Motor neuron (in vitro differentiated cells): ENCODE data around the gene ADAMTS8. TPM values are rescaled to one million over a fixed set of nuclear protein-coding genes. Genes with fewer than 3 reads are reported as not detected.
A peak's percentile ranks its signal among the peaks of the same experiment; 100 is the strongest.

Source experiments
- ATAC-seq, 8 experiments: fragments of 200-7000 bp; cut with Tn5 transposase; replicated peaks in 6 of 8; 2 replicates each; pipeline ENCODE4 v1.8.0; 2021; ENCODE audit warnings: mild to moderate bottlenecking in 8 of 8, moderate library complexity in 8 of 8
- H3K27ac ChIP-seq, 2 donors: fragments of 250-450 bp; sonication (Bioruptor Pico); 2 replicates each; pipeline ENCODE4 v1.9.0; 2021; ENCODE audit warnings: antibody characterized with exemption in 2 of 2, mild to moderate bottlenecking in 2 of 2, moderate library complexity in 1 of 2
- H3K4me1 ChIP-seq, 2 donors: fragments of 250-450 bp; sonication (Bioruptor Pico); replicated peaks in 1 of 2; 2 replicates each; pipeline ENCODE4 v1.6.1; 2021; ENCODE audit warnings: antibody characterized with exemption in 2 of 2, mild to moderate bottlenecking in 2 of 2, moderate library complexity in 1 of 2
- H3K4me3 ChIP-seq, 5 donors: fragments of 250-450 bp; sonication (Bioruptor Pico); 2 replicates each; pipeline ENCODE4 v1.9.0; 2021; ENCODE audit warnings: antibody characterized with exemption in 5 of 5, mild to moderate bottlenecking in 5 of 5, moderate library complexity in 4 of 5
- WGBS, 10 experiments: fragments of 450-650 bp; shearing (Covaris generic); methylation state at CpG; one replicate each; pipeline ENCODE4 v1.0.0; 2022; 5-methylcytosine and 5-hydroxymethylcytosine counted together
- in situ Hi-C, 9 experiments: fragments of 400-800 bp; cut with MboI; loops; one replicate each; pipeline ENCODE4 v1.15.0; 2021; ENCODE audit warnings: low sequenced_read_pairs in 9 of 9, low pct_unique_long_range_greater_than_20kb in 2 of 9; ENCODE audit not compliant: unreplicated experiment in 9 of 9
- total RNA-seq, 8 experiments: library from RNA; unstranded; fragments of 300-600 nt; gene quantifications; 2 replicates each; pipeline versions ENCODE4 v1.2.3 to v1.2.4, GENCODE V29; 2022

ADAMTS8 gene
- total RNA-seq, 8 experiments from 2014 or later = 0.05 to 2.1 (median 0.22) TPM

- no peak overlapping the region for H3K27ac ChIP-seq
- in situ Hi-C loops = no loop called here
- H3K4me3 ChIP-seq = no peak overlapping the region
- no peak for ATAC-seq
- 33 to 88% (median 77%) methylated on average over 1 to 7 of the region's 11 CpGs; no CpG with 5 or more reads in 4 of the 10 experiments for WGBS, 10 experiments
- H3K4me1 ChIP-seq = no peaks in the 10 kb centered on the region
These were observed 43.5 kb upstream of the ADAMTS8 start for GRCh38 chr11:130471731-130472433.

DNA sequence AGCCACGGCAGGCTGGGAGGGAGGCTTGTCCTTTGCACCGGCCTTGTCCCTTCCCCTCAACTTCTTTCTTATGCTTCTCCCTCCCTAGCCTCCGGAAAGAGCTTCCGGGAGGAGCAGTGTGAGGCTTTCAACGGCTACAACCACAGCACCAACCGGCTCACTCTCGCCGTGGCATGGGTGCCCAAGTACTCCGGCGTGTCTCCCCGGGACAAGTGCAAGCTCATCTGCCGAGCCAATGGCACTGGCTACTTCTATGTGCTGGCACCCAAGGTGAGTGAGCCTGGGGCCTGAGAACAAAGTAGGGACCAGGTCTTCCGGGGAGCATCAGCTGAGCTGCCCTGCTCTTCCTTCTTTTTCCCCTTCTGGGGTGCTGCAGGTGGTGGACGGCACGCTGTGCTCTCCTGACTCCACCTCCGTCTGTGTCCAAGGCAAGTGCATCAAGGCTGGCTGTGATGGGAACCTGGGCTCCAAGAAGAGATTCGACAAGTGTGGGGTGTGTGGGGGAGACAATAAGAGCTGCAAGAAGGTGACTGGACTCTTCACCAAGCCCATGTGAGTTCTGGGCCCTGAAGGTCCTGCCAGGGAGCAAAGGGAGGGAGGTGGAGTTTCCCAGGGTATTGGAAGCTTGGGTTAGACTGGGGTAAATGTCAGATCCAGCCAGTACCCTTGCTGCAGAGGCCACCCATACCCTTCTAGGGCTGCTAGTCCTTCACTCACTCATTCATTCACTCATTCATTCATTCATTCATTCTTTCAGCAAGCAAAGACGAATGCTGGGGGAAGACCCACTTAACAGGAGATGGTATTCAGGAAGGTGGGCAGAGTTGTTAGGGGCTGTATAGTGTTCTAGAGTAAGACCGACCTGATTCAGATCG is 42.7 kb upstream of the ADAMTS8 start:
- no peak for ATAC-seq
- H3K4me1 ChIP-seq = no peaks in the 10 kb centered on the region
- H3K4me3 ChIP-seq = no peak overlapping the region
- in situ Hi-C loops = no loop called here
- no peak overlapping the region for H3K27ac ChIP-seq
- WGBS, 10 experiments = 79 to 100% (median 84%) methylated on average over 1 to 9 of the region's 20 CpGs; no CpG with 5 or more reads in 3 of the 10 experiments

DNA sequence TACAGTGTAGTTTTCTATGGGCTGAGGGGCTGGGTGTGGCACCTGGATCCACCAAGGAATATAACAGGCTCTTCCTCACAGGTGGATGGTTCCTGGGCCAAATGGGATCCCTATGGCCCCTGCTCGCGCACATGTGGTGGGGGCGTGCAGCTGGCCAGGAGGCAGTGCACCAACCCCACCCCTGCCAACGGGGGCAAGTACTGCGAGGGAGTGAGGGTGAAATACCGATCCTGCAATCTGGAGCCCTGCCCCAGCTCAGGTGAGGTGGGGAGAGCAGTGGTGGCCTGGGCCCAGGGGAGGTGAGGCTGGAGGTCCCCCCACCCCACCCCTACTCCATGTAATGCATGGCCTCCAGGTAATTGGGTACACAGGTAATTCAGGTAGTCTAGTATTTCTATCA is 40.8 kb upstream of the ADAMTS8 start:
- ATAC-seq = no peak
- Histone ChIP-seq H3K4me3 (no peak overlapping the region), H3K27ac (no peak overlapping the region), H3K4me1 (no peaks in the 10 kb centered on the region)
- WGBS, 10 experiments = 60 to 89% (median 83%) methylated on average over 1 to 3 of the region's 6 CpGs; no CpG with 5 or more reads in 7 of the 10 experiments
- in situ Hi-C loops = no loop called here

- Histone ChIP-seq H3K4me3 (no peak overlapping the region), H3K4me1 (no peaks in the 10 kb centered on the region), H3K27ac (no peak overlapping the region)
- in situ Hi-C loops = no loop called here
- no peak for ATAC-seq
- WGBS, 10 experiments = 79 to 100% (median 88%) methylated on average over 2 to 9 of the region's 10 CpGs
These were observed 38.9 kb upstream of the ADAMTS8 start for GRCh38 chr11:130467116-130467900.

GRCh38 chr11:130465263-130465662 is 36.9 kb upstream of the ADAMTS8 start:
- Histone ChIP-seq H3K4me1 (no peaks in the 10 kb centered on the region), H3K4me3 (no peak overlapping the region), H3K27ac (no peak overlapping the region)
- in situ Hi-C loops = no loop called here
- no peak for ATAC-seq
- 40 to 100% (median 92%) methylated on average over 1 to 5 of the region's 5 CpGs; no CpG with 5 or more reads in 3 of the 10 experiments for WGBS, 10 experiments

- in situ Hi-C loops = no loop called here
- no peak for ATAC-seq
These were observed 35.9 kb upstream of the ADAMTS8 start for GRCh38 chr11:130464291-130464812.

GRCh38 chr11:130462931-130463330 is 34.5 kb upstream of the ADAMTS8 start:
- Histone ChIP-seq H3K4me1 (no peaks in the 10 kb centered on the region), H3K4me3 (no peak overlapping the region), H3K27ac (no peak overlapping the region)
- ATAC-seq = no peak
- in situ Hi-C loops = no loop called here
- WGBS, 10 experiments = 79 to 100% (median 90%) methylated on average over 1 to 7 of the region's 8 CpGs; no CpG with 5 or more reads in 4 of the 10 experiments

More at GRCh38 chr11:130464291-130464812, 35.9 kb upstream of the ADAMTS8 start:
- Histone ChIP-seq H3K27ac (no peak overlapping the region), H3K4me3 (no peak overlapping the region), H3K4me1 (no peaks in the 10 kb centered on the region)

- in situ Hi-C loops = no loop called here
- H3K4me1 ChIP-seq = no peaks in the 10 kb centered on the region
- H3K27ac ChIP-seq = no peak overlapping the region
- WGBS, 10 experiments = 81 to 100% (median 89%) methylated on average over 1 to 10 of the region's 31 CpGs; no CpG with 5 or more reads in 3 of the 10 experiments
- H3K4me3 ChIP-seq = no peak overlapping the region
- ATAC-seq = no peak
These were observed 33.9 kb upstream of the ADAMTS8 start for GRCh38 chr11:130462101-130462885.

DNA sequence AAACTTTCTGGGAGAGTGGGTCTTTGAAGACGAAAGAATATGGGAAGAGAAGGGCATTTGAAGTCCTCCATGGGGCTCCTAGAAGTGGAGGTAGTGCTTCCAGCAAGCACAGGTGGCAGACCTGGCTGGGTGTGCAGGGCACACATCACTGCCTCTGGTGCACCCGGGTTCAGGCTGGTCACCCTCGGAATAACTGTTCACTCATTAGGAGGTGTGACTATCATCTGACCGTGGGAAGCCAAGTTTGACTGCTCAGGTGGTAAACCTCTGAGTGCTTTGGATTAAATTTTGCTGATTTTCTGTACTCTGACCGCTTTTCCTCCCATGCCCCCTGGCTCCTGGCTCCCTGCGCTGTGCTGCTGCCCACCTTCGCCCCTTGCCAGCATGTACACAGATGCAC is 31.1 kb upstream of the ADAMTS8 start:
- WGBS, 10 experiments = 63 to 94% (median 86%) methylated on average over 1 to 3 of the region's 7 CpGs; no CpG with 5 or more reads in 5 of the 10 experiments
- ATAC-seq = no peak
- in situ Hi-C loops = no loop called here
- H3K4me3 ChIP-seq = no peak overlapping the region
- no peak overlapping the region for H3K27ac ChIP-seq
- H3K4me1 ChIP-seq = no peaks in the 10 kb centered on the region

DNA sequence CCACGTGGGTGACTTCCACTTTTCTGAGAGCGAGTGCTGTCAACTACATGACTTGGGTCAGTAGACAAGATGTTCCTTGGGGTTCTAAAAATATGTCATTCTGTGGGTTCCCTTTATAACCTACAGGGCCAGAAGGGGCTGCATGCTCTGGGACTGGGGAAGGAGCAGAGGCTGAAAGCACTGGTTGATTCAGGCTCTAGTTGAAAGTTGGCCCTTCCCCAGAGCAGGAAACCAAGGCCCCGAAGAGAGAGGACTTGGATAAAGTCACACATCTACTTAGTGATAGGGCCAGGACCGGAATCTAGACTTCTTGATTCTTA is 30.0 kb upstream of the ADAMTS8 start:
- Histone ChIP-seq H3K4me3 (no peak overlapping the region), H3K27ac (no peak overlapping the region), H3K4me1 (no peaks in the 10 kb centered on the region)
- in situ Hi-C loops = no loop called here
- WGBS, 10 experiments = 40 to 100% (median 80%) methylated on average over 1 to 4 of the region's 4 CpGs; no CpG with 5 or more reads in 5 of the 10 experiments
- no peak for ATAC-seq

- no peak overlapping the region for H3K4me3 ChIP-seq
- H3K4me1 ChIP-seq = no peaks in the 10 kb centered on the region
- peak in 2 of 8 experiments; percentile 6 to 23 for ATAC-seq
- 14 to 100% (median 75%) methylated on average over 1 to 15 of the region's 20 CpGs; no CpG with 5 or more reads in 1 of the 10 experiments for WGBS, 10 experiments
- in situ Hi-C loops = no loop called here
- H3K27ac ChIP-seq = no peak overlapping the region
These were observed 29.4 kb upstream of the ADAMTS8 start for GRCh38 chr11:130457623-130458409.

GRCh38 chr11:130456286-130456685 is 27.9 kb upstream of the ADAMTS8 start:
- 33 to 100% (median 95%) methylated on average over 1 to 3 of the region's 3 CpGs; no CpG with 5 or more reads in 2 of the 10 experiments for WGBS, 10 experiments
- in situ Hi-C loops = no loop called here
- Histone ChIP-seq H3K4me3 (no peak overlapping the region), H3K4me1 (no peaks in the 10 kb centered on the region), H3K27ac (no peak overlapping the region)
- ATAC-seq = no peak
